NCI-H69 (cell line): ENCODE measurements around the gene MPC1L.
A peak's percentile ranks its signal among the peaks of the same experiment; 100 is the strongest.
"Not testable (repeated sequence)": the region's sequence is repeated elsewhere in the genome, so short reads cannot be mapped to it uniquely, and the experiment has no call there.

ENCODE experiments used
- DNase-seq: peaks from one replicate; lab custom pipeline; 2025; lab: John Stamatoyannopoulos, UW

Gene MPC1L

DNA sequence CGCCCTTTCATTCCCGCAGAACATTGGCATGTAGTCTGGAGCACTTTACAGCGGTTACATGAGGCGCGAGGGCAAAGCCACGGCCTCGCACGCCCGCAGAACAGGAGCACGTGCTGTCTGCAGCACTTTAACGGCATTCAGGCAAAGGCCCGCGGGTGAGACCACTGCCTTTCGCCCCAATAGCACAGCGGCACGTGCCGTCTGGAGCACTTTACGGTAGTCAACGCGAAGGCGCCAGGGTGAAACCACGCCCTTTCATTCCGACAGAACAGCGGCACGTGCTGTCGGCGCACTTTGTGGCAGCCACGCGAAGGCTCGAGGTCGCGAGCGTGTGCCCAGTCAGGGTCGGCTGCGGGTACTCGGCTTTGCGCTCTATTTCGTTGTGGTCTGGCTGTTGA is at the start of gene MPC1L:
TSS of gene MPC1L (plus strand) at position 290 of the 398 bp plus-strand sequence. CDS start 138 bp downstream, outside the sequence.
- DNase-seq, result no peak

DNA sequence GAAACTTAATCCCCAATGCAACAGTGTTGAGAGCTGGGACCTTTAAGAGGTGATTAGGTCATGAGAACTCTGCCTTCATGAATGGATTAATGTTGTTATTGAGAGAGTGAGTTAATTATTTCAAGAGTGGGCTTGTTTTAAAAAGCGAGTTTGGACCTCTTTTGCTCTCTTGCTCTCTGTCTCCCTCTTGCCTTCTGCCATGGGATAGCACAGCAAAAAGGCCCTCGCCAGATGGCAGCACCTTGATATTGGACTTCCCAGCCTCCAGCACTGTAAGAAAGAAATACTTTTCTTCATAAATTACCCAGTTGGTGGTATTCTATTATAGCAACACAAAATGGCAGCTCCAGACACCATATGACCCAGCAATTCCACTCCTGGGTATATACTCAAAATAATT is 49.5 kb upstream of the MPC1L start:
- DNase-seq, result peak; percentile 25

GRCh38 chrX:40575411-40575810 is 47.8 kb upstream of the MPC1L start:
- peak; percentile 27 for DNase-seq

GRCh38 chrX:40576291-40576690 is 46.9 kb upstream of the MPC1L start:
- DNase-seq, result no peak

DNA sequence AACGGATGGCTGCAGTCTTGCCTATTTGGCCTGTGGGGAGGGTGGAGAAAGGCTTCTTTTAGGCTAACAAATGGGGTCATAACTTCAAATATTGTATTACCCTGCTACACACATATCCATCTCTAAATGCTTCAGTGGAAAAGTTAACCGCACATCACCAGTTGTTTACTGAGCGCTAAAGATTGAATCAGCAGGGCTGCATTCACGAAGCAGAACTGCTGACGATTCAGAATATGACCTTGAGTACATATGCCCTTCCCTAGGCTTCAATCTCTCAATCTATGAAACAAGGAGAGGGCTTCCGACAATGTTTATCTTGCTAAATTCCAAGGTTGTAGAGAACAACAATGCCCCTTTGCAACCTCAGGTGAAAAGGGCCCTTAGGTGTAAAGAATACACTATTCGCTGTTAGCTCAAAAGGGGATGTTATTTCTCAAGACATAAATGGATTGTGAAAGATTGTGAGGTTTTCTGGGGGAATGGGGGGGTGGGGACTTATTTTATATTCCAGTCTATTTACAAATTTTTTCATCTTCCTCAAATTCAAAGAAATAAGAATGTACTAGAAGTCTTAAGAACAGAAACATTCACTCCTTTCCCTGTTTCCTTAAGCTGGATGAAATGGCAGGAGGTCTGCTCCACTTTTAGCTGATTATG is 45.1 kb upstream of the MPC1L start:
- peak; percentile 2 for DNase-seq

DNA sequence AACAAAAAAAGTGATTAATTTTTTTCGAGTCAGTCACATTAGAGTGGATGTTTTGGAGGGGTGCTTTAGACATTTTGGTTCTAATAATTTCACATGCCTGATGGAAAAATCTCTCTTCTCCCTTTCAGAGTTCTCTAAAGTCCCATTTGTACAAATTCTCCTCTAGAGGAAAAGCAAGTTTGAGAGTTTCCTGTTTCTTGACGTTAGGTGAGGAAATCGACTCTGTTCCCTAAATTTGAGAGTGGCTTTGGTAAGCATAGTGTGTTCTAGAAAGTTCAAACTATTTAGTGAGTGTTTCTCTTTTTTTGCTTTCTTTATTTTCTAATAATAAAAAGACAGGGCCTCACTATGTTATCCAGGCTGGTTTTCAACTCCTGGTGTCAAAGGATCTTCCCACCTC is 44.1 kb upstream of the MPC1L start:
- no peak for DNase-seq

- peak; percentile 66 for DNase-seq
These were observed 43.2 kb upstream of the MPC1L start for GRCh38 chrX:40579900-40580536.

DNA sequence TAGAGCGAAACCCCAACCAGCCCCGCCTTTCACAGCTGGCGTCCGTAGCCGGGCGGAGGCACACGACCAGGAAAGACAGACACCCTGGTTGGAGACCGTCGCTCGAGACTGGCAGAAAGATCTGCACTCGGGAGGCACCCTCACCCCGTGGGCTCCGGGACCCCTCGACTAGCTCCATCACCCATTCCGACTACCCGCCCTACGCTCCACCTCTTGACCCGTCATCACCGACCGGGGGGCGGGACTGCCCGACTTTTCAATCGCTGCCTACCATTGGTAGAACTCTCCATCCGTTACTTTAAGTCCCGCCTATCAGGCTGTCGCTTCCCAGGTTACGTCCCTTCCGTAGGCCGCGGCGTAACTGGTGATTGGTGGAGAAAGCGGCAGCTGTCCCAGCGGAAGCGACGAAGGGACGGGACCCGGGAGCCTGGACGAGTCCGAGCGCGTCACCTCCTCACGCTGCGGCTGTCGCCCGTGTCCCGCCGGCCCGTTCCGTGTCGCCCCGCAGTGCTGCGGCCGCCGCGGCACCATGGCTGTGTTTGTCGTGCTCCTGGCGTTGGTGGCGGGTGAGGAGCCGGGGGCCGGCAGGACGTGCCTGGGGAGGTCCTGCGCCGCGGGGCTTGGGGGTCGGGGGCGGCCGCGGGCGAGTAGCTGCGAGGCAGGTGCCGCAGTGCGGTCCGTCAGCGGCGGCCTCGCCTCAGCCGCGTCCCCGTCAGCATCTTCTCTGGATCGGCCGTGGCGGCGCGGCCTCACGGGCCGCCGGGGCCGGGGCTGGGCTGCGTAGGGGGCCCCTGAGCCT is 42.5 kb upstream of the MPC1L start, which contains the start of gene ATP6AP2:
TSS of gene ATP6AP2 (plus strand) at position 434 of the 799 bp plus-strand sequence. CDS start at position 530, 96 bp downstream.
- peak; percentile 97 for DNase-seq

DNA sequence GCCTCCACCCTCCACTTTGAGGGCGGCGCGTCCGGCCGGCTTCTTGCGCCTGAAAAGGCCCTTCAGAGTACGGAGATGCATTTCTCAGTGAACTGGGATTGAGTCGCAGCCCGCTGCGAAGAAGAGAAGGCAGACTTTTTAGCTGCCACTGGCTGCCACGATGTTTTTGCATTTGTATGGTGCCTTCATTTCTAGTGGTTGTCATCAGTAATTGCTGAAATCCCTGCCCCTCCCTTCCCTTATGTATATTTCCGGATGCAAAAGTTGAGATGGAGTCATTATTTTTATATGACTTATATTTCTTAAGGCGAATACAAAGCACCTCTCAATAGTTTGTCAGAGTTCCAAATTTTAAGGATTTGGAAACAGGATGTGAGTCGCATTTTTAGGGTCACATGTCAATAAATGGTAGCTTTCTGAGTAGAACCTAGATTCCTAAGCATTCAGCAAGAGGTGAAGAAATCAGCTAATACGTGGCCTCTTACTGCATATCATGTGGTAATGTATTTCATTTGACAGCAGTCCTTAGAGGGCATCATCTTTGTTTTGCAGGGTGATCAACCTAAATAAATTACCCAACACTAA is 41.8 kb upstream of the MPC1L start:
- DNase-seq, result no peak

DNA sequence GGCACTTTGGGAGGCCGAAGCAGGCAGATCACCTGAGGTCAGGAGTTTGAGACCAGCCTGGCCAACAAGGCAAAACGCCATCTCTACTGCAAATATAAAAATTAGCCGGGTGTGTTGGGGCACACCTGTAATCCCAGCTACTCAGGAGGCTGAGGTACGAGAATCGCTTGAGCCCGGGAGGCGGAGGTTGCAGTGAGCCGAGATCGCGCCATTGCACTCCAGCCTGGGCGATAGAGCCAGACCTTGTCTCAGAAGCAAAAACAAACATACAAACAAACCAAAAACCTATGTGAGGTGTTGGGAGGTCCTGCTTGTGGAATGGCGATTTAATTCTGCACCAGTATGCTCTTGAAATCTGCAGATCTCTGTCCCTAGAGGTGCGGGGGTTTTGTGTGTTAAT is 41.0 kb upstream of the MPC1L start:
- not testable (repeated sequence) for DNase-seq

GRCh38 chrX:40582811-40583210 is 40.4 kb upstream of the MPC1L start:
- no peak for DNase-seq

DNA sequence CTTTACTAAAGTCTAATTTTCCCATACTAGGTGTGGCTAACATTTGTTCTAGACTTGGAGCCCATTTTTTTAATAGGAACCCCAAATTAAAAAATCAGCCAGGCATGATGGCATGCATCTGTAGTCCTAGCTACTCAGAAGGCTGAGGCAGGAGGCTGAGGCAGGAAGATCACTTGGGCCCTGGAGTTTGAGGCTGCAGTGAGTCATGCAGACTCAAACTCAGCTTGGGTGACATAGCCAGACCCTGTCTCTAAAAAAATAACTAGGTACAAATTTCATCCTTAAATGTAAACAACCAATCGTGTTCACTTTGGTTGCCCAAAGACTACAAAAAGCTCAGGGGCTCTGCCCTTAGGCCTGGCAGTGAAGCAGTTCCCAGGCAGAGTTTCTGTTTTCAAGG is 35.6 kb upstream of the MPC1L start:
- DNase-seq, result not testable (repeated sequence)

DNA sequence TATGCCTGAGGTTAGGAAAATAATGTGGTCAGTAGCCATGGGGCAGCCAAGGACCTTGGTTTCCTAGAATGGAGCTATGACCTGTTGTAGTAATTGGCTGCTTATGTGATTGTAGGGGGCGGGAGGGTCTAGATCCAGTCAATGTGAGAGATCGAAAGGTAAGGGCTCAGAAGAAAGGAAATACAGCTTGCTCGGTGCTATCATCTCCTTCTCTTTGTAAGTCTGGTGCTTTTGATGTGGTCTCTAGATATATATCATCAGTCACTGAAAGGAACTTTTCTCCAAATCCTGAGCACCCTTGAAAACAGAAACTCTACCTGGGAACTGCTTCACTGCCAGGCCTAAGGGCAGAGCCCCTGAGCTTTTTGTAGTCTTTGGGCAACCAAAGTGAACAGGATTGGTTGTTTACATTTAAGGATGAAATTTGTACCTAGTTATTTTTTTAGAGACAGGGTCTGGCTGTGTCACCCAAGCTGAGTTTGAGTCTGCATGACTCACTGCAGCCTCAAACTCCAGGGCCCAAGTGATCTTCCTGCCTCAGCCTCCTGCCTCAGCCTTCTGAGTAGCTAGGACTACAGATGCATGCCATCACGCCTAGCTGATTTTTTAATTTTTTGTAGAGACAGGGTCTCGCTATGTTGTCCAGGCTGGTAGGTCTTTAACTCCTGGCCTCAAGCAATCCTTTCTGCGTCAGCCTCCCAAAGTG is 33.5 kb upstream of the MPC1L start:
- not testable (repeated sequence) for DNase-seq

DNA sequence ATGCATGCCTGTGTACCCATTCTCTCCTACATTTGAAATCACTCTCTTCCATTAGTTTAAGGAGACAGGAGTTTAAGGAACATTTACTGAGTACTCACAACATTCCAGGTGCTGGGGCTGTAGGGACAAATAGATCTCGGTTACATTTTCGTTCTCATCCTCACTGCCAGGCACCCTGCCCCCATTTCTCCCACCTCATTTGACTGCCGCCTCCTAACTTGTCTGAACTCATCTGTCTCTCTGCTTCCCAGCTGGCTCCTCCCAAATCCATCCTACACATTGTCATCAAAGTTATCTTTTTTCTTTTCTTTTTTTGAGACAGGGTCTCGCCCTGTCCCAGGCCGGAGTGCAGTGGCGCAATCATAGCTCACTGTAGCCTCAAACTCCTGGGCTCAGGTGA is 19.8 kb upstream of the MPC1L start:
- DNase-seq, result no peak

DNA sequence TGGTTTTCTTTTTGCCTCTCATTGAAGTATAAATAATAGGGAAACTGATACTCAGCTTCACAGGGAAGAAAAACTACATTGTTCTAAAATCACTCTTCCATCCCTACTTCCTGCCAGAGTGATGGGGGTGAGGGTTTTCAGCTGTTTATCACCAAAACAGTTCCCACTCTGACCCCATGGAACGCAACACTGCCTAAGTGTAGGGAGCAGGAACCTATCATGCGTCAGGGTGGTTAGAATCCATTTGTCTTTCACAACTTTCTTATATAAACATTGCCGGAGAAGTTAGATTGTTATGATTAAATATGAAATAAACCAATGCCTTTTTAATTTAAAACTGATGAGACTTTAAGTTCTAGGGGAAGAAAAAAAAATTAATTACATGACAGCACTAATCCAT is 15.8 kb upstream of the MPC1L start:
- DNase-seq, result no peak

DNA sequence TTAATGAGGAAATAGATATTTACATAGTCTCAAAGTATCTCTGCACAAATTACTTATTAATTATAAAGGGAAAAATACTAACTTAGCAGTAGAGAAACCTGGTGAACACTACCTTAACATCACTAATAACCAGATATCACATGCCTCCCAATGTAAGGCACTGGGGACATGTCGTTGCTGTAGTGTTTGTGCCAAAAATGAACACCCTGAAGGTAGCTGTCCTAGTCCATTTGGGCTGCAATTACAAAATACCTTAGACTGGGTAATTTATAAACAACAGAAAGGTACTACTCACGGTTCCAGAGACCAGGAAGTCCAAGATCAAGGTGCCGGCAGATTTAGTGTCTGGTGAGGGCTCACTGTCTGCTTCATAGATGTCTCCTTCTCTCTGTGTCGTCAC is 10.7 kb upstream of the MPC1L start:
- DNase-seq, result no peak

- no peak for DNase-seq
These were observed 7.3 kb upstream of the MPC1L start for GRCh38 chrX:40615976-40616375.

DNA sequence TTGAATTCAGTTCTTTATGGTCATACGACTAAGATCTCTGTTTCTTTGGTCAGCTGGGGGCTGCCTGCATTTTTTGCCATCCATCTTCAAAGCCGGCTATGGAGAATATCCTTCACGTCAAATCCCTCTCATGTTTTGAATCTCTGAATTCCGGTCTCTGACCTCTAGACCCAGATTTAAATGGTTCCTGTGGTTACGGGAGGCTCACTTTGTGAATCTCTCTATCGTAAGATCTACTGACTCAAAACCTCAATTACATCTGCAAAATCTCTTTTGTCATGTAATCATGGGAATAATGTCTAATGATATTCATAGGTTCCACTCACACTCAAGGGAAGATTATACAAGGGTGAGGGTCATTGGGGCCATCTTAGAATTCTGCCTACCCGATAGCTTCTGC is 5.7 kb upstream of the MPC1L start:
- no peak for DNase-seq

- no peak for DNase-seq
These were observed 619 bp upstream of the MPC1L start for GRCh38 chrX:40622479-40623138.

DNA sequence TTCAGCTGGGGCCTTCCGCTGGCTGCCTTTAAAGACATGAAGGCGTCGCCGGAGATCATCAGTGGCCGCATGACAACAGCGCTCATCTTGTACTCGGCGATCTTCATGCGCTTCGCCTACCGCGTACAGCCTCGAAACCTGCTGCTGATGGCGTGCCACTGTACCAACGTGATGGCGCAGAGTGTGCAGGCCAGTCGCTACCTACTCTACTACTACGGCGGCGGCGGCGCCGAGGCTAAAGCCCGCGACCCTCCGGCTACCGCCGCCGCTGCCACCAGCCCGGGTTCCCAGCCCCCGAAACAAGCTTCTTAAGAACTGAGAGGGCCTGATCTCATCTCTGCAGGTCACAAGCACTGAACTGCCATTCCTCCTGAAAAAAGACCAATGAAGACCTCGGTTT is 437 bp downstream of the MPC1L start:
- DNase-seq, result no peak

GRCh38 chrX:40625294-40625693 is 2.1 kb downstream of the MPC1L start:
- DNase-seq, result no peak
